Breast epithelium (tissue), 3 donors: ENCODE results near the gene GRIP1.

ENCODE experiments used
- POLR2A ChIP-seq: fragments of 450-650 bp; IDR thresholded peaks from one replicate; pipeline ENCODE4 v1.6.1; 2016; ENCODE audit warnings: antibody characterized with exemption, mild to moderate bottlenecking, moderate library complexity
- POLR2AphosphoS5 ChIP-seq, 3 donors: sonication (generic); formaldehyde crosslinking; IDR thresholded peaks; one replicate each; pipeline ENCODE4 v1.6.1; 2017; ENCODE audit warnings: antibody characterized with exemption in 3 of 3
- TF ChIP-seq, protein P1 (sequence below), 3 donors: fragments of 450-650 bp; IDR thresholded peaks; one replicate each; pipeline ENCODE4 v1.5.1; 2016 to 2017; ENCODE audit warnings: antibody characterized with exemption in 3 of 3, mild to moderate bottlenecking in 3 of 3, moderate library complexity in 3 of 3

DNA sequence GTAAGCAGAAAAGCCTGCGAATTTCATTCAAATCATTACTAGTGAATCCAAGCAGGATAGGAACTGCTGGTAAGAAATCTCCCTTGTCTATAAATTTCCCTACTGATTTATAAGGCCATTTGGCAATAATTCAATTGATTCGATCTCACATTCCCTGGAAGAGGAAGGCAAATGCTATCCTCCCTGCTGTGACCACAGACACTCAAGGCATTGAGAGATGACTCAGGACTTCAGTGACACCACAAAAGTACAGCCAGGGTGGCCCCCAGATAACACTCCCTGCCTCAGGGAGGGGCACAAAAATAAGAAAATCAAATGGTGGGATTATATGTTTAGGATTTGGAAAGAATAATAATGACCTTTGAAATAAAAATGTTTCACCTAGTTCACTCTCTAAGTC is 162.7 kb downstream of the GRIP1 start:
- TF ChIP-seq, protein P1, sequence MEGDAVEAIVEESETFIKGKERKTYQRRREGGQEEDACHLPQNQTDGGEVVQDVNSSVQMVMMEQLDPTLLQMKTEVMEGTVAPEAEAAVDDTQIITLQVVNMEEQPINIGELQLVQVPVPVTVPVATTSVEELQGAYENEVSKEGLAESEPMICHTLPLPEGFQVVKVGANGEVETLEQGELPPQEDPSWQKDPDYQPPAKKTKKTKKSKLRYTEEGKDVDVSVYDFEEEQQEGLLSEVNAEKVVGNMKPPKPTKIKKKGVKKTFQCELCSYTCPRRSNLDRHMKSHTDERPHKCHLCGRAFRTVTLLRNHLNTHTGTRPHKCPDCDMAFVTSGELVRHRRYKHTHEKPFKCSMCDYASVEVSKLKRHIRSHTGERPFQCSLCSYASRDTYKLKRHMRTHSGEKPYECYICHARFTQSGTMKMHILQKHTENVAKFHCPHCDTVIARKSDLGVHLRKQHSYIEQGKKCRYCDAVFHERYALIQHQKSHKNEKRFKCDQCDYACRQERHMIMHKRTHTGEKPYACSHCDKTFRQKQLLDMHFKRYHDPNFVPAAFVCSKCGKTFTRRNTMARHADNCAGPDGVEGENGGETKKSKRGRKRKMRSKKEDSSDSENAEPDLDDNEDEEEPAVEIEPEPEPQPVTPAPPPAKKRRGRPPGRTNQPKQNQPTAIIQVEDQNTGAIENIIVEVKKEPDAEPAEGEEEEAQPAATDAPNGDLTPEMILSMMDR (IDR thresholded peaks at IDR 0.05), result no peak
- TF ChIP-seq POLR2AphosphoS5 (IDR thresholded peaks at IDR 0.05), result no peak
- TF ChIP-seq POLR2A, result no peak
